HUES6 (cell line): ENCODE results near the gene SSR1.

Experiments
- H3K27ac ChIP-seq: 2 replicates; pipeline ENCODE4 v1.7.0; 2013; ENCODE audit warnings: low read depth, mild to moderate bottlenecking, low read length, inconsistent platforms
- H3K27me3 ChIP-seq: 2 replicates; pipeline ENCODE4 v1.6.1; 2013; ENCODE audit warnings: low read length; ENCODE audit not compliant: control insufficient read depth, insufficient read depth
- H3K36me3 ChIP-seq: 2 replicates; pipeline ENCODE4 v1.6.1; 2013; ENCODE audit warnings: low read length; ENCODE audit not compliant: control insufficient read depth, insufficient read depth
- H3K4me1 ChIP-seq: 2 replicates; pipeline ENCODE4 v1.6.1; 2013; ENCODE audit warnings: low read length; ENCODE audit not compliant: control insufficient read depth, insufficient read depth
- H3K4me3 ChIP-seq: 2 replicates; pipeline ENCODE4 v1.5.1; 2013; ENCODE audit warnings: low read depth, low read length
- H3K9ac ChIP-seq: one replicate; pipeline ENCODE4 v1.6.1; 2013; ENCODE audit warnings: mild to moderate bottlenecking, low read length
- H3K9me3 ChIP-seq: 2 replicates; pipeline ENCODE4 v1.6.1; 2013; ENCODE audit warnings: low read depth, low read length; ENCODE audit not compliant: control insufficient read depth, insufficient read depth

The SSR1 gene

GRCh38 chr6:7255918-7256317 lies 57.1 kb downstream of the SSR1 start:
- H3K4me1 ChIP-seq, result peaks cover 8% of the 10 kb centered on the region
- H3K36me3 ChIP-seq, result peaks cover 6% of the 10 kb centered on the region; the same call in 1 of the 2 replicates
- no peak overlapping the region for H3K27ac ChIP-seq
- peaks cover 20% of the 10 kb centered on the region for H3K9me3 ChIP-seq
- no peaks in the 10 kb centered on the region for H3K27me3 ChIP-seq
- H3K9ac ChIP-seq, result no peak overlapping the region
- H3K4me3 ChIP-seq, result no peak overlapping the region

GRCh38 chr6:7254980-7255835 lies 57.8 kb downstream of the SSR1 start:
- Histone ChIP-seq H3K36me3 (peaks cover 11% of the 10 kb centered on the region; the same call in 1 of the 2 replicates), H3K9ac (no peak overlapping the region), H3K27ac (no peak overlapping the region), H3K4me3 (no peak overlapping the region), H3K27me3 (no peaks in the 10 kb centered on the region), H3K4me1 (peaks cover under 1% of the 10 kb centered on the region), H3K9me3 (peaks cover 20% of the 10 kb centered on the region)

- no peaks in the 10 kb centered on the region for H3K27me3 ChIP-seq
- no peak overlapping the region for H3K27ac ChIP-seq
- peaks cover 37% of the 10 kb centered on the region for H3K36me3 ChIP-seq
- H3K9ac ChIP-seq, result no peak overlapping the region
- H3K9me3 ChIP-seq, result peaks cover 20% of the 10 kb centered on the region
- H3K4me3 ChIP-seq, result no peak overlapping the region
- H3K4me1 ChIP-seq, result no peaks in the 10 kb centered on the region
These were observed 60.6 kb downstream of the SSR1 start for GRCh38 chr6:7252390-7252789.

- Histone ChIP-seq H3K36me3 (peaks cover 43% of the 10 kb centered on the region), H3K4me3 (no peak overlapping the region), H3K9ac (no peak overlapping the region), H3K27ac (no peak overlapping the region), H3K9me3 (peaks cover 18% of the 10 kb centered on the region), H3K27me3 (no peaks in the 10 kb centered on the region), H3K4me1 (no peaks in the 10 kb centered on the region)
These were observed 61.2 kb downstream of the SSR1 start for GRCh38 chr6:7251646-7252260.

GRCh38 chr6:7250812-7251211 lies 62.2 kb downstream of the SSR1 start:
- no peak overlapping the region for H3K9ac ChIP-seq
- H3K9me3 ChIP-seq, result peaks cover 9% of the 10 kb centered on the region
- no peaks in the 10 kb centered on the region for H3K4me1 ChIP-seq
- no peak overlapping the region for H3K4me3 ChIP-seq
- no peak overlapping the region for H3K27ac ChIP-seq
- peaks cover 47% of the 10 kb centered on the region for H3K36me3 ChIP-seq
- H3K27me3 ChIP-seq, result no peaks in the 10 kb centered on the region

- Histone ChIP-seq H3K4me3 (no peak overlapping the region), H3K27ac (no peak overlapping the region), H3K9ac (no peak overlapping the region), H3K27me3 (no peaks in the 10 kb centered on the region), H3K36me3 (peaks cover 51% of the 10 kb centered on the region), H3K4me1 (no peaks in the 10 kb centered on the region), H3K9me3 (0 out of 2 replicates have a peak, but pooled peaks cover 2% of the 10 kb centered on the region)
These were observed 62.9 kb downstream of the SSR1 start for GRCh38 chr6:7249946-7250643.

- no peak overlapping the region for H3K27ac ChIP-seq
- peaks cover 55% of the 10 kb centered on the region for H3K36me3 ChIP-seq
- no peaks in the 10 kb centered on the region for H3K4me1 ChIP-seq
- H3K9ac ChIP-seq, result no peak overlapping the region
- no peak overlapping the region for H3K4me3 ChIP-seq
- H3K9me3 ChIP-seq, result no peaks in the 10 kb centered on the region
- no peaks in the 10 kb centered on the region for H3K27me3 ChIP-seq
These were observed 63.6 kb downstream of the SSR1 start for GRCh38 chr6:7249391-7249790.

GRCh38 chr6:7247828-7248227 lies 65.2 kb downstream of the SSR1 start:
- Histone ChIP-seq H3K9me3 (no peaks in the 10 kb centered on the region), H3K4me3 (no peak overlapping the region), H3K36me3 (peaks cover 55% of the 10 kb centered on the region), H3K27me3 (no peaks in the 10 kb centered on the region), H3K9ac (no peak overlapping the region), H3K27ac (no peak overlapping the region), H3K4me1 (peaks cover 6% of the 10 kb centered on the region)

- peaks cover 51% of the 10 kb centered on the region for H3K36me3 ChIP-seq
- no peak overlapping the region for H3K27ac ChIP-seq
- H3K9ac ChIP-seq, result no peak overlapping the region
- H3K4me3 ChIP-seq, result no peak overlapping the region
- H3K27me3 ChIP-seq, result no peaks in the 10 kb centered on the region
- peaks cover 13% of the 10 kb centered on the region for H3K4me1 ChIP-seq
- no peaks in the 10 kb centered on the region for H3K9me3 ChIP-seq
These were observed 65.9 kb downstream of the SSR1 start for GRCh38 chr6:7247179-7247456.

- peaks cover 50% of the 10 kb centered on the region for H3K36me3 ChIP-seq
- no peak overlapping the region for H3K4me3 ChIP-seq
- no peaks in the 10 kb centered on the region for H3K27me3 ChIP-seq
- no peak overlapping the region for H3K9ac ChIP-seq
- no peak overlapping the region for H3K27ac ChIP-seq
- peaks cover 18% of the 10 kb centered on the region for H3K4me1 ChIP-seq
- no peaks in the 10 kb centered on the region for H3K9me3 ChIP-seq
These were observed 66.4 kb downstream of the SSR1 start for GRCh38 chr6:7246401-7247178.
